Ovary (tissue), 9 donors: Measurements from ENCODE around the gene CIAO1. TPM values are rescaled to one million over a fixed set of nuclear protein-coding genes. Genes with fewer than 3 reads are reported as not detected.

ENCODE experiments used
- DNase-seq, 5 donors: peaks; one replicate each; pipeline ENCODE4 v3.0.0-alpha.2; 2019 to 2020
- H3K27ac ChIP-seq, 2 donors: fragments of 200-600 bp; one replicate each; pipeline versions ENCODE4 v1.5.1 to v1.8.0; 2019 to 2022
- H3K27me3 ChIP-seq: fragments of 200-600 bp; one replicate; pipeline ENCODE4 v1.8.0; 2022
- H3K36me3 ChIP-seq: fragments of 200-600 bp; sonication (generic); one replicate; pipeline ENCODE4 v1.5.1; 2019
- H3K4me1 ChIP-seq: one replicate; pipeline ENCODE4 v1.8.1; 2013; ENCODE audit warnings: mild to moderate bottlenecking, moderate library complexity; ENCODE audit not compliant: insufficient read depth
- H3K4me3 ChIP-seq: fragments of 200-600 bp; sonication (generic); one replicate; pipeline ENCODE4 v1.5.1; 2017
- H3K9me3 ChIP-seq, 2 donors: fragments of 200-600 bp in 1 of 2; sonication (generic) in 1 of 2; one replicate each; pipeline versions ENCODE4 v1.5.1 to v1.8.1; 2013 to 2019; ENCODE audit warnings: mild to moderate bottlenecking in 1 of 2, moderate library complexity in 1 of 2
- CTCF ChIP-seq, 3 donors: fragments of 450-650 bp in 2 of 3; fragments of 200-600 bp in 1 of 3; IDR thresholded peaks; one replicate each; pipeline versions ENCODE4 v1.5.1 to v1.8.0; 2016 to 2022; ENCODE audit warnings: antibody characterized with exemption in 3 of 3, mild to moderate bottlenecking in 1 of 3
- EP300 ChIP-seq: sonication (generic); formaldehyde crosslinking; IDR thresholded peaks from one replicate; pipeline ENCODE4 v1.6.1; 2017; ENCODE audit warnings: antibody characterized with exemption
- POLR2A ChIP-seq: fragments of 450-650 bp; IDR thresholded peaks from one replicate; pipeline ENCODE4 v1.6.1; 2017; ENCODE audit warnings: antibody characterized with exemption, mild to moderate bottlenecking, moderate library complexity
- WGBS, 3 donors: extraction: QIAGEN DNeasy Blood & Tissue Kit in 1 of 3; methylation state at CpG; one replicate each; pipeline versions ENCODE4 v1.1.5 to v1.1.7; 2013 to 2017; 5-methylcytosine and 5-hydroxymethylcytosine counted together
- intact Hi-C, 4 donors: fragments of 100-400 bp; cut with DNase I; formaldehyde crosslinking; loops; one replicate each; pipeline versions ENCODE4 v1.11.0 to v1.15.1; 2022 to 2023
- polyA plus RNA-seq, 2 donors: library from polyadenylated mRNA; stranded (reverse); fragments of 200-250 nt in 1 of 2; fragments of 350-450 nt in 1 of 2; fragmentation: Illumina TruSeq in 1 of 2; extraction: RNeasy Lipid Tissue Mini Kit (QIAGEN cat#74804) in 1 of 2; gene quantifications; one replicate each; pipeline ENCODE4 v1.2.3, GENCODE V29; 2013 to 2014
- total RNA-seq, 7 donors: library from RNA; depleted of rRNA in 2 of 7; stranded (reverse); fragments of >200 nt in 2 of 7; fragmentation: NEBNext Ultra II Directional in 3 of 7; extraction: Animal tissue kit (Norgen Biotek cat#: 25700) in 3 of 7; gene quantifications; one replicate each; pipeline versions ENCODE4 v1.1.0 to v1.2.4, GENCODE V29; 2016 to 2023
- donor health status: DM: no; HTN: no; CAD: no; lungs with moderate emphysema.
- donor health status: DM: no; HTN: no; CAD: no.
- donor health status: Bipolar disorder and iron deficiency.
- donor health status: DM: yes; HTN: yes; CAD: no.
- donor health status: DM: no; HTN: no; CAD: no.
- donor health status: DM: yes; HTN: yes; CAD: no.

CIAO1 gene
- total and polyA plus RNA-seq, 9 donors = 42.2 to 103 (median 58.1) TPM

- no peak for DNase-seq
- H3K9me3 ChIP-seq = no peaks in the 10 kb centered on the region
- no peaks in the 10 kb centered on the region for H3K36me3 ChIP-seq
- H3K27ac ChIP-seq = no peak overlapping the region
- TF ChIP-seq POLR2A (no peak), CTCF (IDR thresholded peaks at IDR 0.05) (no peak), EP300 (no peak)
- WGBS, 3 donors = 95 to 99% (median 97%) methylated on average over 4 of the region's 4 CpGs
- intact Hi-C loops = no loop called here
- no peaks in the 10 kb centered on the region for H3K4me1 ChIP-seq
- H3K27me3 ChIP-seq = no peaks in the 10 kb centered on the region
- no peak overlapping the region for H3K4me3 ChIP-seq
Measured at GRCh38 chr2:96231316-96231715, 34.7 kb upstream of the CIAO1 start.

- TF ChIP-seq POLR2A = no peak
- no peak for TF ChIP-seq CTCF (IDR thresholded peaks at IDR 0.05)
- TF ChIP-seq EP300 = no peak
- Histone ChIP-seq H3K27me3 (no peaks in the 10 kb centered on the region), H3K4me1 (no peaks in the 10 kb centered on the region), H3K4me3 (no peak overlapping the region), H3K27ac (no peak overlapping the region), H3K36me3 (no peaks in the 10 kb centered on the region), H3K9me3 (no peaks in the 10 kb centered on the region)
- 91 to 97% (median 95%) methylated on average over 6 of the region's 6 CpGs for WGBS, 3 donors
- no peak for DNase-seq
- intact Hi-C loops = no loop called here
Measured at GRCh38 chr2:96233436-96233835, 32.6 kb upstream of the CIAO1 start.

GRCh38 chr2:96233880-96234316 lies 32.1 kb upstream of the CIAO1 start:
- no peak overlapping the region for H3K27ac ChIP-seq
- H3K36me3 ChIP-seq = no peaks in the 10 kb centered on the region
- H3K9me3 ChIP-seq = no peaks in the 10 kb centered on the region
- TF ChIP-seq CTCF (IDR thresholded peaks at IDR 0.05) (no peak), POLR2A (no peak), EP300 (no peak)
- intact Hi-C loops = no loop called here
- no peak for DNase-seq
- WGBS, 3 donors = 82 to 89% (median 86%) methylated on average over 4 of the region's 4 CpGs
- no peaks in the 10 kb centered on the region for H3K4me1 ChIP-seq
- H3K4me3 ChIP-seq = no peak overlapping the region
- H3K27me3 ChIP-seq = no peaks in the 10 kb centered on the region

DNA sequence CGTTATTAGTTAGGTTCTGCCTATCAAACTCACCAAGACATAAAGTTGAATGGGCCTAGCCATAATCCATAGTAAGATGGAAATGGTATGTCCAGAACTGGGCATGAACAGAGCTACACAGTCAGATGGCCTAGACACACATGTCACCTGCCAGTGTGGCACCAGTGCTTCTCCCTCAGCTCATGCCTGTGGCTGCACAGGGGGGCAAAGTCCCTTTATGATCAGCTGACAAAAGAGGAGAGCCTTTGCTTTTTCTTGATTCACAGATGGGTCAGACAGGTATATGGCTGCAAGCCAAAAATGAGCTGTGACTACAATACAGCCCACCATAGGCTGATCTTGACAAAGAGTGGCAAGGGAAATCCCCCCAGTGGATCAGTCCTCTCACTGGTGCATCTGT lies 29.1 kb upstream of the CIAO1 start:
- no peak overlapping the region for H3K4me3 ChIP-seq
- H3K36me3 ChIP-seq = no peaks in the 10 kb centered on the region
- 89 to 100% (median 96%) methylated on average over 1 of the region's 1 CpG for WGBS, 3 donors
- no peaks in the 10 kb centered on the region for H3K4me1 ChIP-seq
- no peak for DNase-seq
- H3K27me3 ChIP-seq = no peaks in the 10 kb centered on the region
- H3K9me3 ChIP-seq = no peaks in the 10 kb centered on the region
- no peak for TF ChIP-seq POLR2A
- TF ChIP-seq CTCF (IDR thresholded peaks at IDR 0.05) = no peak
- no peak for TF ChIP-seq EP300
- H3K27ac ChIP-seq = no peak overlapping the region
- intact Hi-C loops = no loop called here

- no peak for DNase-seq
- Histone ChIP-seq H3K4me3 (no peak overlapping the region), H3K9me3 (no peaks in the 10 kb centered on the region), H3K4me1 (no peaks in the 10 kb centered on the region), H3K36me3 (no peaks in the 10 kb centered on the region), H3K27me3 (no peaks in the 10 kb centered on the region), H3K27ac (no peak overlapping the region)
- TF ChIP-seq EP300 (no peak), POLR2A (no peak), CTCF (IDR thresholded peaks at IDR 0.05) (no peak)
- intact Hi-C loops = no loop called here
- WGBS, 3 donors = 95 to 99% (median 98%) methylated on average over 3 of the region's 3 CpGs
Measured at GRCh38 chr2:96238266-96238665, 27.8 kb upstream of the CIAO1 start.
